Mucosa of rectum (tissue), 2 donors: ENCODE results near the gene ANKRD53.

ENCODE experiments used
- H3K27ac ChIP-seq, 2 donors: one replicate each; pipeline ENCODE4 v1.7.0; 2013; ENCODE audit warnings: inconsistent platforms in 2 of 2, low read depth in 2 of 2, low read length in 2 of 2
- H3K27me3 ChIP-seq, 2 donors: one replicate each; pipeline ENCODE4 v1.7.0; 2013; ENCODE audit warnings: low read length in 2 of 2; ENCODE audit not compliant: control insufficient read depth in 2 of 2, insufficient read depth in 2 of 2
- H3K36me3 ChIP-seq, 2 donors: one replicate each; pipeline ENCODE4 v1.7.0; 2013; ENCODE audit warnings: low read length in 2 of 2; ENCODE audit not compliant: control insufficient read depth in 2 of 2, insufficient read depth in 2 of 2
- H3K4me1 ChIP-seq, 2 donors: one replicate each; pipeline ENCODE4 v1.7.0; 2013; ENCODE audit warnings: low read length in 2 of 2, mild to moderate bottlenecking in 1 of 2; ENCODE audit not compliant: control insufficient read depth in 2 of 2, insufficient read depth in 2 of 2
- H3K4me3 ChIP-seq, 2 donors: one replicate each; pipeline ENCODE4 v1.7.0; 2013; ENCODE audit warnings: low read length in 2 of 2
- H3K9ac ChIP-seq, 2 donors: one replicate each; pipeline ENCODE4 v1.7.0; 2013; ENCODE audit warnings: low read length in 2 of 2, low read depth in 1 of 2, mild to moderate bottlenecking in 1 of 2
- H3K9me3 ChIP-seq, 2 donors: one replicate each; pipeline ENCODE4 v1.7.0; 2013; ENCODE audit warnings: low read length in 2 of 2; ENCODE audit not compliant: control insufficient read depth in 2 of 2
- donor health status: healthy.
- donor health status: Normal muscosa, but diverticular disease.

The ANKRD53 gene

DNA sequence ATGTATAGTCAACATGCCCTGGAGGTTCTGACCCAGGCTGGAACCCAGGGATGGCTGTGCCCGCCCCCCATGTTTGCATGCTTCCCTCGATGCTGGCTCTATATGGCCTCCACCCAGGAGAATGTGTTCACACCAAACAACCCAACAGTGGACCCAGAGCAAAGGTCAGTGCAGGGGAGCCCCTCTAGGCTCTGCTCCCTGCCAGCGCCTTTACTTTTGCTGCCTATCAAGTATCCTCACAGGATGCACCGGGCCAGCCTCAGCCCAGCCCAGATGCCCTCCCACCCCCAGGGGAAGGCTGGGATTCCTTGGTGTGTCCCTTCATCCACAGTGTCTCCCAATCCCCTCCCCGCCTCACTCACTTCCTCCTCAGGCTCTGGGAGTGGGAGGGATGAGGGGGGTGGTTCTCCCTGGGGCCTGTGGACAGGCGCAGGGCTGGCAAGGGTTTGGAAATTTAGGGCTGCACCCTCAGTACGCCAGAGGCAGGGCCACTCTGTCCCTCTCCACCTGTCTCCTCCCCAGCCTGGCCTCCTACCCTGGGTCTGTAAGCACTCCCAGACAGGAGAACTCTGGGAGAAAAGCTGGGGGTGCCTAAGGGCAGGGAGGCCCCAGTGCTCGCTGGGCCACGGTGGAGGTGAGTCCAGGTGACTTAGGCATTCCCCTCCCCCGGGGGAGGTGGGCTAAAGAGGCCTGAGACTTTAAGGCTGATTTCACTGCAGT lies 40.4 kb upstream of the ANKRD53 start:
- Histone ChIP-seq H3K9ac (no peak overlapping the region), H3K36me3 (no peaks in the 10 kb centered on the region), H3K27me3 (peaks cover 0 to 5% of the 10 kb centered on the region in 2 donors), H3K4me3 (no peak overlapping the region), H3K27ac (no peak overlapping the region), H3K4me1 (no peaks in the 10 kb centered on the region), H3K9me3 (no peaks in the 10 kb centered on the region)

- peaks cover 0 to 5% of the 10 kb centered on the region in 2 donors for H3K27me3 ChIP-seq
- H3K36me3 ChIP-seq, result no peaks in the 10 kb centered on the region
- H3K9me3 ChIP-seq, result no peaks in the 10 kb centered on the region
- H3K9ac ChIP-seq, result no peak overlapping the region
- no peak overlapping the region for H3K4me3 ChIP-seq
- H3K4me1 ChIP-seq, result no peaks in the 10 kb centered on the region
- H3K27ac ChIP-seq, result no peak overlapping the region
Observed at GRCh38 chr2:70938586-70938950, 39.9 kb upstream of the ANKRD53 start.

GRCh38 chr2:70939001-70939838 lies 39.2 kb upstream of the ANKRD53 start:
- no peak overlapping the region for H3K4me3 ChIP-seq
- no peaks in the 10 kb centered on the region for H3K9me3 ChIP-seq
- no peaks in the 10 kb centered on the region for H3K36me3 ChIP-seq
- no peaks in the 10 kb centered on the region for H3K4me1 ChIP-seq
- H3K27me3 ChIP-seq, result peaks cover 0 to 5% of the 10 kb centered on the region in 2 donors
- no peak overlapping the region for H3K9ac ChIP-seq
- H3K27ac ChIP-seq, result no peak overlapping the region

DNA sequence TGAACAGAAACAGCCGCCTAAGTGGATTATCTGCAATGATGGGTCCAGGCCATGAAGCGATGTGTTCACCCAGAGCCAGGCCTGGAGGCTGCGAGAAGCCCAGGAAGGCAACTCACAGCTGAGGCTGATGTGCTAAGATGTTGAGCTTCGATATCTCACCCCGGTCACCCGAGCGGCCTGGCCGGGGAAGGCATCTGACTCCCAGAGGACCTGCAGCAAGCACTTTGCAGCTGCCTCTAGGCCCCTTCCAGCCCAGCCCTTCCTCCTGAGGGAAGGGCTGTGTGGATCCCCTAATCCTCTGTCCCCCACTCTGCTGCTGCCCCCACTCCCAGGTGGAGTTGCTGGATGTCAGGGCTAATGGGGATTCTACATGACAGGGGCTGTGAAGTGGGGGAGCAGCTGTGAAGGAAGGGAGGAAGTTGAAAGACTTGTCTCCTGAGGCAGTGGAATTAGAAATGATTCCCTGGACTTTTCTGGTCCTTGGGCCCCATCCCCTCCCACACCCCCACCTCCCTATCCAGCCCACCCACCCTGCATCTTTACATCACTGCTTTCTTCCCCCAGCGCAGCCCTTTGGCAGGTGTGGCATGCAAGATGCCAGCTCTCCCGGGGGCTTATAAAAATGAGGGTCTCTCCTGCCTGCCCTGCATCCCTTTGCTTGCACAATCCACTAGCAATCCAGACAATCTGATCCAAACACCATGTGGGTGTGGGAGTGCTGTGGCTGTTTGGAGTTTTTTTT lies 38.4 kb upstream of the ANKRD53 start:
- H3K4me1 ChIP-seq, result no peaks in the 10 kb centered on the region
- peaks cover 0 to 1% of the 10 kb centered on the region in 2 donors for H3K27me3 ChIP-seq
- no peak overlapping the region for H3K4me3 ChIP-seq

GRCh38 chr2:70941186-70941585 lies 37.2 kb upstream of the ANKRD53 start:
- Histone ChIP-seq H3K9me3 (no peaks in the 10 kb centered on the region), H3K36me3 (no peaks in the 10 kb centered on the region), H3K27ac (no peak overlapping the region), H3K4me3 (no peak overlapping the region), H3K4me1 (no peaks in the 10 kb centered on the region), H3K27me3 (peaks cover 0 to 2% of the 10 kb centered on the region in 2 donors), H3K9ac (no peak overlapping the region)

More for the DNA sequence above, 38.4 kb upstream of the ANKRD53 start:
- Histone ChIP-seq H3K36me3 (no peaks in the 10 kb centered on the region), H3K9ac (no peak overlapping the region), H3K27ac (no peak overlapping the region), H3K9me3 (no peaks in the 10 kb centered on the region)

DNA sequence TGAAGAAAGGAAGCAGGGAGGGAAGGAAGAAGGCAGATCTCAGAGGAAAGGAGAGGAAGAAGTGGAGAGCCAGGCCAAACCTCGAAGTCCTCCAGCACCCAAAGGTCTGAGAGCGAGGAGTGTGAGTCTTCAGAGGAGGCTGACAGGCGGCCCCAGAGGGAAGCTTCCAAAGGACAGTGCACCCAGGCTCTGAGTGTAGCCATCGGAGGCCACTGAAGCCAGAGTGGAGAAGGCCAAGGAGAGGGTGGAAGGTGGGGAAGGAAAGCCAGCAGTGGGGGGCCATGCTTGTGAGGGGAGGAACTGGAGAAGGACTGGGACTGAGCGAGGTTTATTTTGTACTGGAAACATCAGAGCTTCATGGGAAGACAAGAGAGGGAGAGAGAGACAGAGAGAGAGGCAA lies 36.7 kb upstream of the ANKRD53 start:
- Histone ChIP-seq H3K27ac (no peak overlapping the region), H3K36me3 (no peaks in the 10 kb centered on the region), H3K4me3 (no peak overlapping the region), H3K4me1 (no peaks in the 10 kb centered on the region), H3K9ac (no peak overlapping the region), H3K9me3 (no peaks in the 10 kb centered on the region), H3K27me3 (peaks cover 2 to 3% of the 10 kb centered on the region in 2 donors)

DNA sequence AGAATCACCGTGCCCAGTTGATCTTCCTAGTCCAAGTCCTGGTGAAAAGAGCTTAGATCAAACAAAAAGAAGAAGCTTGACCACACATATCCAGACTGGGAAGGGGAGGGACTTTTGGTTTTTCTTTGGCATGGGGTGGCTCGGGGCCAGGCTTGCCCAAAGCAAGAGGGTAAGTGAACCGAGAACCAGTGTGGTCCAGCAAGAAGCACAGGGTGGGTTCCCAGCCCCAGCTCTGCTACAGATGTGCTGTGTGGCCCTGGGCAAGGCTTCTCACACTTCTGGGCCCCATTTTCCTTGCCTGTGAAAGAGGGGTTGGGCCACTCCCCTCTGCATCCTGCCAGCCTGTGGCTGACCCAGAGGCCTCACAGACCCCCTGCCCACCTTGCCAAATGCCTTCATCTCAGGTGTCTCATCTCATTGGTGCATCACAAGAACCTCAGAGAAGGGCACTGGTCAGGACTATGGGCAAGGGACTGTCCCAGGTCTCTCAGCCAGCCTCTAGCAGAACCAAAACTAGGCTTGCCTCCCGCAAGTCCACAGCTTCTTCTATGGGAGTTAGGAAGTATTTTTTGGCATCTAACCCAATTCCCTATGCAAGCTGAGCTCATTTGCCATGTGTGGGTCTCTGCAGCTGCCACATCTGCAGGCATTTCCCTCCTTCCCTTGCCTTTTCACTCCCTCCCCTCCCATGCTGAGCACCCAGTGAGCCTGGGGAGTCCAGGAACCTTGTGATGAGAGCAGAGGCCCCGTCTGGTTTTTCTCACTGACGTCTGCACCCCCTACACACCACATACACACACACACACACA lies 35.8 kb upstream of the ANKRD53 start:
- H3K9me3 ChIP-seq, result no peaks in the 10 kb centered on the region
- H3K27me3 ChIP-seq, result peaks cover 8 to 9% of the 10 kb centered on the region in 2 donors
- H3K36me3 ChIP-seq, result no peaks in the 10 kb centered on the region
- H3K9ac ChIP-seq, result no peak overlapping the region
- H3K4me3 ChIP-seq, result no peak overlapping the region
- no peaks in the 10 kb centered on the region for H3K4me1 ChIP-seq
- H3K27ac ChIP-seq, result no peak overlapping the region

DNA sequence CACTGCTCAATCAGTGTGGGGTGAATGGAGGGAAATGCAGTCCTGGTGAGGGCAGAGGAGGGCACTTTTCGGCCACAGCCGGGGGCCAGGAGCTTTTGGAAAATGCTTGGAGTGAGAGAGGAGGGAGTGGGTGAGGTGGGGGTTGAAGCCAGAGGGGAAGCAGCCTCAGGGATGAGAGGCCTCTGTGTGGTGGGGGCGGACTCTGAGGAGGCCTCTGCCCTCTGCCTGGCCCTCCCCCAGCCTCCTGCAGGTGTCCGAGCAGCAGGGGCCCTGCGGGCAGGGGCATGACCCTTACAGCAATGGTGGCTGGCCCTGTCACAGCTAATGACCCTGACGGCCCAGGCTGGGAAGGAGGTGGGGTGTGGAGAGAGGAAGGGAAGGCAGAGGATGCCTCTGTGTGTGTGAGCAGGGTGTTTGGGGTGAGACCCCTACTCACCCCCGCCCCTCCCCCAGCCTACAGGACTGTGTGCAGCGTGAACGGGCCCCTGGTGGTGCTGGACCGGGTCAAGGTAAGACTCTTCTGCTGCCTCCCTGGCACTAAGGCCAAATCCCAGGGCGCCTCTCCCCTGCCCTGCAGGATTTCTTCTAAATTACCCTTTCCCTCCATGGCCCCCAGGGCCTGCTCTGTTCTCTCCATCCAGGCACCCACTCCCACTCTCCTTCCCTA lies 35.1 kb upstream of the ANKRD53 start:
- Histone ChIP-seq H3K9me3 (no peaks in the 10 kb centered on the region), H3K27ac (no peak overlapping the region), H3K36me3 (no peaks in the 10 kb centered on the region), H3K9ac (no peak overlapping the region), H3K4me3 (no peak overlapping the region), H3K27me3 (peaks cover 15% of the 10 kb centered on the region in 2 donors), H3K4me1 (peaks cover 0 to 2% of the 10 kb centered on the region in 2 donors)

DNA sequence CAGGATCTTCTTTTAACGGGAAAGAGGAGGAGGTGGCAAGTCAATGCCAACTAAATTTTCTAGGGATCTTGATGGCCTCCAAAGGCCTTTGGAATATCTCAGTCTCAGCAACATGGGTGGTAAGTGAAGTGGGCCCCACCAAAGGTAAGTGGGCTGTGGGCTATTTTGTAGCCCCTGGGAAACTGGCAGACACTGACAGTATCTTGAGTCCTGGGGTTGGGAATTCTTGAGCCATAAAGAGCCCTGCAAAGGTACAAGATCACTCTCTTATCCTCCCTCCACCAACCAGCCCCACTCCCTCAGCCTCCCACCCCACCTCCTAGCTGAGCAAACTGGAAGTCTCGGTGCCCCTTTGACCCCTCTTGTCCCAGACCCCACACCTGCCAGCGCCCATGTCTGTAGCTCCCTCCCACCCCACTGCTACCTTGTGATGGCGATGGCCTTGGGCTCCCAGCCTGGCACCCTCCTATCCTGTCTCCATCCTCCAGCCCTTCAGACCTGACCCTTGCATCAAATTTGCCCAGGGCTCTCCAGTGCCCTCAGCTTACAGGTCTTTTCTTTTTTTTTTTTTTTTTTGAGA lies 34.2 kb upstream of the ANKRD53 start:
- H3K27ac ChIP-seq, result no peak overlapping the region
- H3K27me3 ChIP-seq, result peaks cover 15 to 16% of the 10 kb centered on the region in 2 donors
- H3K36me3 ChIP-seq, result no peaks in the 10 kb centered on the region
- H3K4me1 ChIP-seq, result peaks cover 2 to 5% of the 10 kb centered on the region in 2 donors
- H3K9me3 ChIP-seq, result no peaks in the 10 kb centered on the region
- H3K9ac ChIP-seq, result no peak overlapping the region
- H3K4me3 ChIP-seq, result no peak overlapping the region
